HuH-7.5 (cell line): ENCODE data around the gene ZNF77.
"Not testable (repeated sequence)": the region's sequence is repeated elsewhere in the genome, so short reads cannot be mapped to it uniquely, and the experiment has no call there.

Source experiments
- DNase-seq: peaks from one replicate; pipeline ENCODE4 v3.0.0; 2011; ENCODE audit warnings: low spot score

The ZNF77 gene

GRCh38 chr19:2917275-2918184 lies 27.2 kb downstream of the ZNF77 start:
- DNase-seq, result no peak

DNA sequence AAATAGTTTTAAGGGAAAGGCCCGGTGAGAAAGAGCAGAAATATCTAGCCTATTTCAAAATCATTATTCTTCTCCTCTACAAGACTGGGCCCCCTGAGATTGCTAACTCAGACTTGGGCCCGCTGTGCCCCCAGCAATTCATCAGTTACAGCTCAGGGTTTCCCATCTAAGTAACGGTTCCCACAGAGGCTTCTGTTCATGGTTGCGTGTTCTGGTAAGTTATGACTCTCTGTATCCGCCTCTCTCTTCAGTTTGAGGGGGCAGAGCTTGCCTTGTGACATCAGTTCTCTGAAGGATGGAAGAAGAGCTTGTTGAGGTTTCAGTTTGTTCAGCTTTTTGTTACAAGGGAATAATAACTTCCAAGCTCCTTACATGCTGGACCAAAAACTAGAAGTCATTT lies 32.5 kb downstream of the ZNF77 start:
- no peak for DNase-seq

DNA sequence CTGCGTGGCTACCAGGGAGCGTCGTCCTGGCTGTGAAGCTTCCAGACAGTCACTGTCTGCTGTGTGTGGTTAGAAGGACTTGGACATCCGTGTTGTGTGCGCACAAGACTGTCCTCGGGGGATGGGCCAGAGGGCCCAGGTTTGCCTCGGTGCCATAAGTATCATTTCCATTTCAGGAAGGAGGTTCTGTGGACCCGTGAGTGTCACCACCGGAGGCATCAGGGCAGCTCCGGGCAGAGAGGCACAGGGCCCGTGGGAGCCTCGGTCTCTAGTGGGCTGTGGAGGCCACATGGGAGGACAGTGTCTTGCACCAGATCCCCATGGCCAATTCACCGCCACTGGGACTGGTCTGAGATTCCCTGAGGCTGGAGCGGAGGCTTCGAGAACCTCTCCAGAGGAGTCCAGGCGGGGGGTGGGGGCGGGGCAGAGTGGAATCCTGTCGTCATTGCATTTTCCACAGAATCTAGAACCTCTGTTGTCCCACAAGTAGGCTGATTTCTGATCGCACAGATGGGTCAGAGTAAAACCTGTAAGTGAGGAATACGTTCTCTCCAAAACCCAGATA lies 38.1 kb downstream of the ZNF77 start:
- DNase-seq, result no peak

DNA sequence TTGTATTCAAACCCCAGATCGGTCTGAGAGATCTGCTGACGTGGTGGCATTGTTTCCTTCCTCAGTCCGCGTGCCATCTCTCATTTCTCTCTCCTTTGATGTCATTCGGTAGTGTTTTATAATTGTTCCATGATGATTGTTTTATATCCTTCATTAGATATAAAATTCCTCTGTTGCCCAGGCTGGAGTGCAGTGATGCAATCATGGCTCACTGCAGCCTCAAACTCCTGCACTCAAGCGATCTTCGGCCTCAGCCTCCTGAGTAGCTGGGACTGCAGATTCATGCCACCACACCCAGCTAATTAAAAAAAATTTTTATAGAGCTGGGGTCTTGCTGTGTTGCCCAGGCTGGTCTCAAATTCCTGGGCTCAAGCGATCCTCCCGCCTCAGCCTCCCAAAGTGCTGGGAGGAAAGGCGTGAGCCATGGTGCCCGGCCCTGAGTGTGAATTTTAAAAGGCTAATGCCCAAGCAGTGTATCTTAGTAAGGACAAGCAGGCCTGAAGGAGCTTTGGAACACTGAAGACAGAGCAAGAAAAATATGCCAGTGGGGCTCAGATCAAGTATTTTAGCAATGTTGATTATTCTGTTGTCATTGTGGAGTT lies 38.8 kb downstream of the ZNF77 start:
- no peak for DNase-seq

DNA sequence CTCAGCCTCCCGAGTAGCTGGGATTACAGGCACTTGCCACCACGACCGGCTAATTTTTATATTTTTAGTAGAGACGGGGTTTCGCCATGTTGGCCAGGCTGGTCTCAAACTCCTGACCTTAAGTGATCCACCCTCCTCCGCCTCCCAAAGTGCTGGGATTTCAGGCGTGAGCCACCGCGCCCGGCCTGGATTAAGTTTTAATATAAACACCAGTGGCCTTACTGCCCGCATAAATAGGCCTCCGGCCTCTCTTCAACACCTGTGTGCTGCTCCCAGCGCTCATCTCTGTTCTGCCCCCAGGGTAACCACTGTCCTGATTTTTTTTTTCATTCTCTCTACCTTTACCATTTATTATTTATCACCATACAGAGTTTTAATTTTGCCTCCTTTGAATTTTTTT lies 41.4 kb downstream of the ZNF77 start:
- not testable (repeated sequence) for DNase-seq

DNA sequence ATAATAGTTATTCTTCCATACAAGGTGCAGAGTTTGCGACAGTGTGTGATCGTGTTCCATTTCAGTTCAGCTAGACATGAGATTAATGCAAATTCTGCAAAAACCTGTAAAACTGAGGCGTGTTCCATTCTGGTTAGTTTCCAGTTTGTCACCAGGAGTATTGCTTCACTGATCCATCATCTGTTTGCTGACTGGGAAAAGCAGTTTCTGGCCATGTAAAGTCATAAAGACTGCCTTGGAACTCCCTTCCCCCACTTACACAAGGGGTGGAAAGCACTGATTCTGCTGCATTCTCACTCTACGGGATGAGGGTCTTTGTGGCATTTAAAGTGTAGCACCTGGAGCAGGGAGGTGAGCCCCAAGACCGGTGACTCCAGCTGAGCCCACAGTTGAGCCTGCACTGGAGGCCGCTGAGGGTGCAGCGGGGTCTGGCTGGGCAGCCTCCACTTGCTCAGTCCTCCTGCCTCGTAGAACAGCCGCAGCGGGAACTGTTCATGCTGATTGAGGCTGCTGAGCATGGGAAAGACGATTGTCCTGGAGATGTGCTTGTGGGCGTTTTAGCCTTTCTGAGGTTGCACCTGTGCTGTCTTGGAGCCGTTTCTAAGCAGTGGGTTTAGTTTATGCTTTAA lies 42.1 kb downstream of the ZNF77 start:
- no peak for DNase-seq

- peak; percentile 97 for DNase-seq
Measured at GRCh38 chr19:2900296-2901252, 44.2 kb downstream of the ZNF77 start, which contains the start of gene ZNF57. Gene ZNF57, plus strand, starts transcription at chr19:2900928. Its CDS starts 118 bp downstream, at chr19:2901046.

DNA sequence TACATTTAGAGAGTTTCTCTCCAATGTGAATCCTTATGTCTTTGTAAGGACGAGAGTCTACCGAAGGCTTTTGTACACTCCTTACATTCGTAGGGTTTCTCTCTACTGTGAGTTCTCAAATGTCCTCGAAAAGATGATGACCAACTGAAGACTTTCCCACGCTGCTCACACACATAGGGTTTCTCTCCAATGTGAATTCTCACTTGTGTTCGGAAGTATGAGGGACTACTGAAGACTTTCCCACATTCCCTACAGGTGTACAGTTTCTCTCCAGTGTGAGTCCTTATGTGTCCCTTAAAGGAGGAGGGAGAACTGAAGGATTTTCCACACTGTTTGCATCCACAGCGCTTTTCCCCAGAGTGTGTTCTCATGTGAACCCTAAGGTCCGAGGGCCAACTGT lies 48.1 kb downstream of the ZNF77 start:
- no peak for DNase-seq

GRCh38 chr19:2890531-2890930 lies 54.2 kb downstream of the ZNF77 start:
- DNase-seq, result not testable (repeated sequence)

DNA sequence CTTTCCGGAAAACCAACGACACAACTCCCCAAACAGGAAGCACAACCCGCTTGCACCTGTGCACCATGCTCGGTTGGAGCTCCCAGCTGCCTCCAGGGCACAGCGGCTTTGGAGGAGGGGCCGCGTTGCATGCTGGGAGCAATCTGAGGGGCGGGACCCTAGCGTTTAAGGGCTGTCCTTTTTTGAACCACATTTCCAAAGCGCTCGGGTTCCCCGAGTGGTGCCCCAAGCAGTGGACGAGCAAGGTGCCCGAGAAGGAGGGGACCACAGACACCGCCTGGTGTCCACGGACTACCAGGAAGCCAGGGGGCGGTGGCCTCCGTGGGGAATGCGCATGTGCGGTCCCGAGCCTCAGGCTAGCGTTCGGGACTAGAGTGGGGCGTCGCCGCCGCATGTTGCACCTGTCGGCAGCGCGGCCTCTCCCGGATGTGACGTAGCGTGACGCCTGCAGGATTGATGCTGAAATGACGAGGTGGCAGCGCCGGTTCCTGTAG lies 56.0 kb downstream of the ZNF77 start:
- no peak for DNase-seq

DNA sequence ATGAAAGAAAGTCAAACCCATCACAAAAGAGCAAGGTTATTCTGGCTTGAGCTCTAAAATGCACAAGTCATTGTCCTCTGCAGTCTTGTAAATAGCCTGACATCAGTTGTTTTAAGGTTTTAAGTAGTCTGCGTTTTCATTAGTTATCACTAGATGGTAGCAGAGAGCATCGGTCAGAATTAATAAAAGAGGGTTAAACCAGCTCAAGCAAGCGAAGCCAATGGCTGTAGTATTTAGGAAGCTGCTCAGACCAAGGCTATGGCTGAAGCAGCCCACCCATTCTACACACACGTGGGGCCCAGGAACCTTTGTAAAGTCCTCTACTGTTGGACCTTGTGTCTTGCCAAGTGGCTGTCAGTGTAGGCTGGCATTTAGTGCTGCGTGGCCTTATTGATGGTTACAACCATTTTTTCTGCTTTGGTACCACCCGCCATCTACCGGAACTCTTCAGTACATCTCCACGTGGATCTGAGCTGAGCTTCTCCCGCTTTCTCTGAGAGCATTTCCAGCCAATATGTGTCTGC lies 57.3 kb downstream of the ZNF77 start:
- DNase-seq, result peak; percentile 60

DNA sequence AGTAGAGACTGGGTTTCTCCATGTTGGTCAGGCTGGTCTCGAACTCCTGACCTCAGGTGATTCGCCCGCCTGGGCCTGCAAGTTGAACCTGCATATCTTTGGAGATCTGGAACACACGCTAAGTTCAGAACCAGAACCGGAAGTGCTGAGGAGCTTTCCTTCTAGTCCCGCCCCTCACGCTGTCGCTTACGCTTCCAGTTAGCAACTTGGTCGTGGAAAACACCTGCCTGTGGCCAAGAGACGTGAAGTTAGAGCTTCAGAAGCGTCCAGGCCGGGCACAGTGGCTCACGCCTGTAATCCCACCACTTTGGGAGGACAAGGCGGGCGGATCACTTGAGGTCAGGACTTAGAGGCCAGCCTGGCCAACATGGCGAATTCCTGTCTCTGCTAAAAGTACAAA lies 59.0 kb downstream of the ZNF77 start:
- DNase-seq, result no peak

DNA sequence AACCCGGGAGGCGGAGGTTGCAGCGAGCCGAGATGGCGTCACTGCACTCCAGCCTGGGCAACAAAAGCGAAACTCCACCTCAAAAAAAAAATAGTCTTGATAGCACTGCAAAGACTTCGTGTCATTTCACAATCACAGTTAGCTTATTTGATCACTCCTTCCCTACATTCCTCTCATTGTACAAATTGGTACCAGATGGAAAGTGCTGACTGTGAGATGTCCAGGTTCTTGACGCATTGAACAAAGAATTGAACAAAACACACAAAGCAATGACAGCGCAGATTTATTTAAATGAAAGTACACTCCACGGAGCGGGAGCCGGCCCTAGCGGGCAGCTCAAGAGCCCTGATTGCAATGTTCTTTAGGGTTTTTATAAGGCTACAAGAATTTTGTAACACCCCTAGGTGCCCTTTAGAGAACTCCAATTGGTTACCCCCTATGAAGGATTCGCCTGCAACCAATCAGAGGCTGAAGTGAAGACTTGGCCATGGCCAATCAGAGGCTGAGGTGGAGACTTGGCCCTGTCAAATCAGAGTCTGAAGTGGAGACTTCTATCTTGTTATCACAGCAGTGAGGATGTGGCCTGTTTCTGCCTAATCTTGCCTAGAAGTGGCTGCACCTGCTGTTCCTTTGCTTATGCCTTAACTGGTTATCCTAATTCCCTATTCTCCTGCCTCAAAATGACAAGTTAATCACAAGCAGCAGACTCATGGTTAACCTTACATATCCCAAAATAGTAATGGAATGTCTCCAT lies 60.9 kb downstream of the ZNF77 start:
- no peak for DNase-seq
